MM.1S (cell line): Measurements from ENCODE around the gene RAB3IL1.
A peak's percentile ranks its signal among the peaks of the same experiment; 100 is the strongest.

Experiments
- DNase-seq: peaks from one replicate; pipeline ENCODE4 v3.0.0-alpha.2; 2015
- H2AFZ ChIP-seq: fragments of 300-600 bp; sonication (generic); 2 replicates; pipeline ENCODE4 v1.6.0; 2016; ENCODE audit warnings: antibody characterized with exemption, low read length
- H3F3A ChIP-seq: fragments of 300-600 bp; sonication (generic); 2 replicates; pipeline ENCODE4 v1.6.1; 2016; ENCODE audit warnings: mild to moderate bottlenecking, antibody characterized with exemption, low read length, moderate library complexity, mixed read lengths; ENCODE audit not compliant: insufficient read depth
- H3K27ac ChIP-seq: fragments of 300-600 bp; sonication (generic); 2 replicates; pipeline ENCODE4 v1.5.1; 2016; ENCODE audit warnings: mild to moderate bottlenecking, low read length
- H3K27me3 ChIP-seq: fragments of 300-600 bp; sonication (generic); replicated peaks from 2 replicates; pipeline ENCODE4 v1.6.0; 2016; ENCODE audit warnings: low read length; ENCODE audit not compliant: insufficient read depth
- H3K36me3 ChIP-seq: fragments of 300-600 bp; sonication (generic); replicated peaks from 2 replicates; pipeline ENCODE4 v1.6.1; 2016; ENCODE audit warnings: mild to moderate bottlenecking, low read length, mixed read lengths; ENCODE audit not compliant: insufficient read depth
- H3K4me1 ChIP-seq: fragments of 300-600 bp; sonication (generic); 2 replicates; pipeline ENCODE4 v1.6.1; 2016; ENCODE audit warnings: low read length, mixed read lengths
- H3K4me2 ChIP-seq: fragments of 300-600 bp; sonication (generic); 2 replicates; pipeline ENCODE4 v1.6.0; 2016; ENCODE audit warnings: low read depth, low read length
- H3K4me3 ChIP-seq: fragments of 300-600 bp; sonication (generic); 2 replicates; pipeline ENCODE4 v1.5.1; 2016; ENCODE audit warnings: low read length, mixed read lengths
- H3K79me2 ChIP-seq: fragments of 300-600 bp; sonication (generic); 2 replicates; pipeline ENCODE4 v1.6.1; 2016; ENCODE audit warnings: mixed run types, low read length, mixed read lengths
- H3K9ac ChIP-seq: fragments of 300-600 bp; sonication (generic); 2 replicates; pipeline ENCODE4 v1.6.1; 2016; ENCODE audit warnings: low read length, mixed read lengths
- H3K9me2 ChIP-seq: fragments of 300-600 bp; sonication (generic); replicated peaks from 2 replicates; pipeline ENCODE4 v1.6.1; 2016; ENCODE audit warnings: mild to moderate bottlenecking, low read length, mixed read lengths; ENCODE audit not compliant: insufficient read depth
- H3K9me3 ChIP-seq: fragments of 300-600 bp; sonication (generic); replicated peaks from 2 replicates; pipeline ENCODE4 v1.6.1; 2016; ENCODE audit warnings: mild to moderate bottlenecking, low read length, mixed read lengths; ENCODE audit not compliant: insufficient read depth
- H4K20me1 ChIP-seq: fragments of 300-600 bp; sonication (generic); 2 replicates; pipeline ENCODE4 v1.6.1; 2016; ENCODE audit warnings: mild to moderate bottlenecking, low read length, moderate library complexity, mixed read lengths; ENCODE audit not compliant: insufficient read depth
- CTCF ChIP-seq: fragments of 300-600 bp; sonication (generic); IDR thresholded peaks from 2 replicates; pipeline ENCODE4 v1.5.1; 2016; ENCODE audit warnings: antibody characterized with exemption, low read length, mixed read lengths
- EZH2 ChIP-seq: fragments of 300-600 bp; sonication (generic); optimal IDR thresholded peaks from 2 replicates; pipeline ENCODE3; 2017; ENCODE audit warnings: low read depth, mild to moderate bottlenecking, antibody characterized with exemption, low read length, mixed read lengths
- EZH2phosphoT487 ChIP-seq: fragments of 300-600 bp; sonication (generic); IDR thresholded peaks from 2 replicates; pipeline ENCODE4 v1.6.1; 2018; ENCODE audit warnings: antibody characterized with exemption, low read length

RAB3IL1 gene

DNA sequence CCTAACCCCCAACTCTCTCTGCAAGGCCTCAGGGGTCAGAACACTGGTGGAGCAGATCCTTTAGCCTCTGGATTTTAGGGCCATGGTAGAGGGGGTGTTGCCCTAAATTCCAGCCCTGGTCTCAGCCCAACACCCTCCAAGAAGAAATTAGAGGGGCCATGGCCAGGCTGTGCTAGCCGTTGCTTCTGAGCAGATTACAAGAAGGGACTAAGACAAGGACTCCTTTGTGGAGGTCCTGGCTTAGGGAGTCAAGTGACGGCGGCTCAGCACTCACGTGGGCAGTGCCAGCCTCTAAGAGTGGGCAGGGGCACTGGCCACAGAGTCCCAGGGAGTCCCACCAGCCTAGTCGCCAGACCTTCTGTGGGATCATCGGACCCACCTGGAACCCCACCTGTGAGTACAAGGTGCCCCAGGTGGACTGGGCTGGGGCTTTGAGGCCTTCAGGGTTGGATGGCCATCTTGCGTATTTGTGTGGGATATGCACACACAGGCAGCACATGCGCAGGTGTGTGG lies 32.7 kb upstream of the RAB3IL1 start, which contains the start of gene BEST1:
BEST1 (plus strand) TSS at position 317 of the 513 bp plus-strand sequence. CDS start 1,456 bp downstream, outside the sequence.
- no peaks in the 10 kb centered on the region for H3K9me3 ChIP-seq
- H3K27ac ChIP-seq: peak within 1 kb of the TSS; percentile 28; the same call in 1 of the 2 replicates
- no peaks in the 10 kb centered on the region for H4K20me1 ChIP-seq
- DNase-seq: no peak
- no peak within 1 kb of the TSS for H3K9ac ChIP-seq
- no peaks in the 10 kb centered on the region for H3K9me2 ChIP-seq
- H3K79me2 ChIP-seq: no peaks in the 10 kb centered on the region
- H3K4me3 ChIP-seq: no peak within 1 kb of the TSS
- TF ChIP-seq EZH2phosphoT487 (no peak), CTCF (no peak), EZH2 (no peak)
- no peaks in the 10 kb centered on the region for H3K36me3 ChIP-seq
- peak within 1 kb of the TSS; percentile 35; the same call in 1 of the 2 replicates for H2AFZ ChIP-seq
- H3K4me1 ChIP-seq: peaks cover 4% of the 10 kb centered on the region; the same call in 1 of the 2 replicates
- no peaks in the 10 kb centered on the region for H3F3A ChIP-seq
- peaks cover 6% of the 10 kb centered on the region for H3K27me3 ChIP-seq
- H3K4me2 ChIP-seq: no peak within 1 kb of the TSS

DNA sequence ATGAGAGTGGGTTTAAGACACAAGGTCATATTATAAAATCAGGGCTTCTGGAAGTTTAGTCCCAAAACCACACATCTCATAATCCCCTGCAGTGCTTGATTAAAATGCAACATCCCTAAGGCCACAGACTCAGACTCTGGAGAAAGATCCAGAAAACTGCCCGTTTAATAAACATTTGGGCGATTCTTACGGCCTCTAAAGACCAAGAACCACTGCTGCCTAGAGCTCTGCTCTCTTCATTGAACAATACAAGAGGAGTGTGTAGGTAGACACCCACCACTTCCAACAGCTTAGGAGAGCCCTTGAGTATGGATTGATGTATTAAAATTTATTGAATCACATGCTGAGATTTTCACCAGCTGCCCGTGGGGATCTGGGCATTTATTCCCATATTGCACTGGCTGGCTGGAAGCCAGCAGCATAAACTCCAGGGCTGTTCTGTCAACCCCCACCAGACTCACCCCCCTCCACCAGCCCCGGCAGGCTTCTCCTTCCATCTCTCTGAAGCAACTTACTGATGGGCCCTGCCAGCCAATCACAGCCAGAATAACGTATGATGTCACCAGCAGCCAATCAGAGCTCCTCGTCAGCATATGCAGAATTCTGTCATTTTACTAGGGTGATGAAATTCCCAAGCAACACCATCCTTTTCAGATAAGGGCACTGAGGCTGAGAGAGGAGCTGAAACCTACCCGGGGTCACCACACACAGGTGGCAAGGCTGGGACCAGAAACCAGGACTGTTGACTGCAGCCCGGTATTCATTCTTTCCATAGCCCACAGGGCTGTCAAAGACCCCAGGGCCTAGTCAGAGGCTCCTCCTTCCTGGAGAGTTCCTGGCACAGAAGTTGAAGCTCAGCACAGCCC lies 32.0 kb upstream of the RAB3IL1 start:
- Histone ChIP-seq H3K27ac (peak overlapping the region; percentile 28; the same call in 1 of the 2 replicates), H3K9me3 (no peaks in the 10 kb centered on the region), H3K27me3 (peaks cover 4% of the 10 kb centered on the region), H3K4me1 (peaks cover 4% of the 10 kb centered on the region; the same call in 1 of the 2 replicates), H2AFZ (peak overlapping the region; percentile 35; the same call in 1 of the 2 replicates), H3K79me2 (no peaks in the 10 kb centered on the region), H3K4me2 (no peak overlapping the region), H3K4me3 (no peak overlapping the region), H3F3A (no peaks in the 10 kb centered on the region), H3K9ac (no peak overlapping the region), H3K36me3 (no peaks in the 10 kb centered on the region), H3K9me2 (no peaks in the 10 kb centered on the region), H4K20me1 (no peaks in the 10 kb centered on the region)
- TF ChIP-seq EZH2 (no peak), EZH2phosphoT487 (no peak), CTCF (no peak)
- DNase-seq: peak; percentile 26

GRCh38 chr11:61948505-61948904 lies 31.1 kb upstream of the RAB3IL1 start:
- no peak overlapping the region for H3K27ac ChIP-seq
- H3K36me3 ChIP-seq: no peaks in the 10 kb centered on the region
- H3K9ac ChIP-seq: no peak overlapping the region
- H3K4me2 ChIP-seq: no peak overlapping the region
- no peaks in the 10 kb centered on the region for H3K79me2 ChIP-seq
- TF ChIP-seq EZH2 (no peak), CTCF (no peak), EZH2phosphoT487 (no peak)
- H3K9me3 ChIP-seq: no peaks in the 10 kb centered on the region
- no peak overlapping the region for H2AFZ ChIP-seq
- H4K20me1 ChIP-seq: no peaks in the 10 kb centered on the region
- H3F3A ChIP-seq: no peaks in the 10 kb centered on the region
- H3K9me2 ChIP-seq: no peaks in the 10 kb centered on the region
- H3K4me3 ChIP-seq: no peak overlapping the region
- no peak for DNase-seq
- peaks cover 4% of the 10 kb centered on the region for H3K27me3 ChIP-seq
- H3K4me1 ChIP-seq: peaks cover 4% of the 10 kb centered on the region; the same call in 1 of the 2 replicates
